Panc1 (cell line): ENCODE results near the gene ACLY. TPM values are rescaled to one million over a fixed set of nuclear protein-coding genes. Genes with fewer than 3 reads are reported as not detected.

Experiments
- ATAC-seq: fragments of 200-7000 bp; cut with Tn5 transposase; 2 replicates; pipeline ENCODE4 v1.9.1; 2020; ENCODE audit warnings: mild to moderate bottlenecking, moderate library complexity
- BruUV-seq: library from RNA; stranded (reverse); fragments of 400-500 nt; replicated peaks from 2 replicates; lab custom pipeline; 2021; lab: Mats Ljungman, UMichigan
- CTCF ChIA-PET: fragments of 300-600 bp; sonication (Branson Sonifier 250); formaldehyde crosslinking; loops from one replicate; lab custom pipeline; 2022; ENCODE audit warnings: antibody characterized with exemption; lab: Charles Lee
- POLR2A ChIA-PET: fragments of 300-600 bp; sonication (Branson Sonifier 250); formaldehyde crosslinking; loops from one replicate; lab custom pipeline; 2022; ENCODE audit warnings: antibody characterized with exemption; lab: Charles Lee
- DNase-seq: peaks from one replicate; pipeline ENCODE4 v3.0.0-alpha.2; 2010; ENCODE audit warnings: low read depth, low spot score
- H3K27ac ChIP-seq: 2 replicates; pipeline ENCODE4 v1.5.1; 2011; ENCODE audit warnings: mild to moderate bottlenecking, low read length, inconsistent platforms
- H3K27me3 ChIP-seq: fragments of 200-500 bp; sonication (Bioruptor generic); 2 replicates; pipeline ENCODE4 v1.6.0; 2014; ENCODE audit warnings: low read length, inconsistent platforms; ENCODE audit not compliant: control insufficient read depth, insufficient read depth
- H3K36me3 ChIP-seq: fragments of 200-500 bp; sonication (Bioruptor generic); 2 replicates; pipeline ENCODE4 v1.5.1; 2014; ENCODE audit warnings: inconsistent platforms, mild to moderate bottlenecking, low read length, moderate library complexity; ENCODE audit not compliant: control insufficient read depth, insufficient read depth
- H3K4me1 ChIP-seq: 2 replicates; pipeline ENCODE4 v1.5.1; 2011; ENCODE audit warnings: inconsistent platforms, mild to moderate bottlenecking, low read length, moderate library complexity; ENCODE audit not compliant: control insufficient read depth, insufficient read depth
- H3K4me3 ChIP-seq, 2 experiments: 2 replicates each; pipeline ENCODE4 v1.5.1; 2011 to 2012; ENCODE audit warnings: low read depth in 2 of 2, low read length in 2 of 2, mild to moderate bottlenecking in 2 of 2, inconsistent platforms in 1 of 2, moderate library complexity in 1 of 2
- H3K9me3 ChIP-seq: fragments of 200-500 bp; sonication (Bioruptor generic); 2 replicates; pipeline ENCODE4 v1.5.1; 2014; ENCODE audit warnings: low read depth, mild to moderate bottlenecking, inconsistent platforms, low read length, moderate library complexity; ENCODE audit not compliant: control insufficient read depth, insufficient read depth
- POLR2AphosphoS5 ChIP-seq: IDR thresholded peaks from 2 replicates; pipeline ENCODE4 v1.6.1; 2012; ENCODE audit warnings: mild to moderate bottlenecking, low read depth, low read length, moderate library complexity
- SIN3A ChIP-seq: IDR thresholded peaks from 2 replicates; pipeline ENCODE4 v1.6.1; 2012; ENCODE audit warnings: low read depth, mild to moderate bottlenecking, low read length, moderate library complexity, borderline replicate concordance; ENCODE audit not compliant: insufficient read depth
- TCF7L2 ChIP-seq: IDR thresholded peaks from 2 replicates; pipeline ENCODE4 v1.6.1; 2011; ENCODE audit warnings: mild to moderate bottlenecking, low read depth, low read length, inconsistent platforms
- in situ Hi-C: cut with HindIII; loops from 2 replicates; pipeline ENCODE4 v1.10.0; 2016; ENCODE audit warnings: low sequenced_read_pairs, low pct_unique_long_range_greater_than_20kb
- intact Hi-C: fragments of 100-400 bp; cut with micrococcal nuclease; formaldehyde crosslinking; loops from one replicate; pipeline ENCODE4 v1.10.0; 2022; ENCODE audit not compliant: unreplicated experiment
- total RNA-seq: library from RNA; stranded (reverse); gene quantifications from one replicate; pipeline ENCODE4 v1.2.1, GENCODE V29; 2021; ENCODE audit not compliant: unreplicated experiment
- TF ChIP-seq, protein P1 (sequence below), 2 experiments: IDR thresholded peaks; 2 replicates each; pipeline ENCODE4 v1.6.1; 2011 to 2012; ENCODE audit warnings: low read depth in 2 of 2, control low read depth in 1 of 2, low read length in 1 of 2, mild to moderate bottlenecking in 1 of 2, moderate library complexity in 1 of 2; ENCODE audit not compliant: insufficient read depth in 1 of 2
- TF ChIP-seq, protein P2 (sequence below): fragments of 450-650 bp; IDR thresholded peaks from 2 replicates; pipeline ENCODE4 v1.5.1; 2017; ENCODE audit warnings: mild to moderate bottlenecking

The ACLY gene
- total RNA-seq, 1 experiment from 2014 or later = 225 TPM

DNA sequence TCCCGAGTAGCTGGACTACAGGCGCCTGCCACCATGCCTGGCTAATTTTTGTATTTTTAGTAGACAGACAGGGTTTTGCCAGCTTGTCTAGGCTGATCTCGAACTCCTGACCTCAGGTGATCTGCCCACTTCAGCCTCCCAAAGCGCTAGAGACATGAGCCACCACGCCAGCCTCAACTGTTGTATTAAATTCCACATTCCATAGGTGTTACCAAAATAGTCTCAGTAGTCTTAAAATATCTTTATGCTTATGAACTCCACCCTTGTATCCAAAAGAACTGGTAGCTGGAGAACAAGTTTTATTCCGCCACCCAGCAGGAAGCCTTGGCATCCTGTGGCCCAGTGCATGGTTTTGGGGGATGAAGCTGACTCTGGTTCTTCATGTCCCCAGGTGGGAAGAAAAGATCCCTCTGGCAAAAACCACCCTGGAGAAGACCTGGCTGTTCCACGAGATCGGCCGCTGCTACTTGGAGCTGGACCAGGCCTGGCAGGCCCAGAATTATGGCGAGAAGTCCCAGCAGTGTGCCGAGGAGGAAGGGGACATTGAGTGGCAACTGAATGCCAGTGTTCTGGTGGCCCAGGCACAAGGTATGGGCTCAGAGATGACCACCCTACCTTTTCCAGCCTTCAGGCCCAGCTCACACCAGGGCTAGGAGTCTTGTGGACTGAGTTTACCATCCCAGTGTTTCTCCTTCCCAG is 30.2 kb upstream of the ACLY start:
- DNase-seq (no peak), ATAC-seq (no peak)
- Histone ChIP-seq H3K4me1 (no peaks in the 10 kb centered on the region), H3K4me3 (no peak overlapping the region), H3K9me3 (no peaks in the 10 kb centered on the region), H3K36me3 (no peaks in the 10 kb centered on the region), H3K27me3 (no peaks in the 10 kb centered on the region), H3K27ac (no peak overlapping the region)
- BruUV-seq = no TSS peak
- in situ Hi-C loops (no loop called here), intact Hi-C loops (no loop called here)
- CTCF ChIA-PET = interaction anchor here (0.5 kb wide), 1 partner anchor 15 kb away, joined by 3 read pairs; no protein-coding TSS in a partner anchor
- TF ChIP-seq, protein P1, sequence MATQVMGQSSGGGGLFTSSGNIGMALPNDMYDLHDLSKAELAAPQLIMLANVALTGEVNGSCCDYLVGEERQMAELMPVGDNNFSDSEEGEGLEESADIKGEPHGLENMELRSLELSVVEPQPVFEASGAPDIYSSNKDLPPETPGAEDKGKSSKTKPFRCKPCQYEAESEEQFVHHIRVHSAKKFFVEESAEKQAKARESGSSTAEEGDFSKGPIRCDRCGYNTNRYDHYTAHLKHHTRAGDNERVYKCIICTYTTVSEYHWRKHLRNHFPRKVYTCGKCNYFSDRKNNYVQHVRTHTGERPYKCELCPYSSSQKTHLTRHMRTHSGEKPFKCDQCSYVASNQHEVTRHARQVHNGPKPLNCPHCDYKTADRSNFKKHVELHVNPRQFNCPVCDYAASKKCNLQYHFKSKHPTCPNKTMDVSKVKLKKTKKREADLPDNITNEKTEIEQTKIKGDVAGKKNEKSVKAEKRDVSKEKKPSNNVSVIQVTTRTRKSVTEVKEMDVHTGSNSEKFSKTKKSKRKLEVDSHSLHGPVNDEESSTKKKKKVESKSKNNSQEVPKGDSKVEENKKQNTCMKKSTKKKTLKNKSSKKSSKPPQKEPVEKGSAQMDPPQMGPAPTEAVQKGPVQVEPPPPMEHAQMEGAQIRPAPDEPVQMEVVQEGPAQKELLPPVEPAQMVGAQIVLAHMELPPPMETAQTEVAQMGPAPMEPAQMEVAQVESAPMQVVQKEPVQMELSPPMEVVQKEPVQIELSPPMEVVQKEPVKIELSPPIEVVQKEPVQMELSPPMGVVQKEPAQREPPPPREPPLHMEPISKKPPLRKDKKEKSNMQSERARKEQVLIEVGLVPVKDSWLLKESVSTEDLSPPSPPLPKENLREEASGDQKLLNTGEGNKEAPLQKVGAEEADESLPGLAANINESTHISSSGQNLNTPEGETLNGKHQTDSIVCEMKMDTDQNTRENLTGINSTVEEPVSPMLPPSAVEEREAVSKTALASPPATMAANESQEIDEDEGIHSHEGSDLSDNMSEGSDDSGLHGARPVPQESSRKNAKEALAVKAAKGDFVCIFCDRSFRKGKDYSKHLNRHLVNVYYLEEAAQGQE (IDR thresholded peaks at IDR 0.05; ENCODE audit: insufficient read depth in 1 of 2, low read depth in 2 of 2, low read length in 1 of 2) = no peak
- TF ChIP-seq TCF7L2 (no peak), POLR2AphosphoS5 (no peak), SIN3A (no peak)
- TF ChIP-seq, protein P2, sequence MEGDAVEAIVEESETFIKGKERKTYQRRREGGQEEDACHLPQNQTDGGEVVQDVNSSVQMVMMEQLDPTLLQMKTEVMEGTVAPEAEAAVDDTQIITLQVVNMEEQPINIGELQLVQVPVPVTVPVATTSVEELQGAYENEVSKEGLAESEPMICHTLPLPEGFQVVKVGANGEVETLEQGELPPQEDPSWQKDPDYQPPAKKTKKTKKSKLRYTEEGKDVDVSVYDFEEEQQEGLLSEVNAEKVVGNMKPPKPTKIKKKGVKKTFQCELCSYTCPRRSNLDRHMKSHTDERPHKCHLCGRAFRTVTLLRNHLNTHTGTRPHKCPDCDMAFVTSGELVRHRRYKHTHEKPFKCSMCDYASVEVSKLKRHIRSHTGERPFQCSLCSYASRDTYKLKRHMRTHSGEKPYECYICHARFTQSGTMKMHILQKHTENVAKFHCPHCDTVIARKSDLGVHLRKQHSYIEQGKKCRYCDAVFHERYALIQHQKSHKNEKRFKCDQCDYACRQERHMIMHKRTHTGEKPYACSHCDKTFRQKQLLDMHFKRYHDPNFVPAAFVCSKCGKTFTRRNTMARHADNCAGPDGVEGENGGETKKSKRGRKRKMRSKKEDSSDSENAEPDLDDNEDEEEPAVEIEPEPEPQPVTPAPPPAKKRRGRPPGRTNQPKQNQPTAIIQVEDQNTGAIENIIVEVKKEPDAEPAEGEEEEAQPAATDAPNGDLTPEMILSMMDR = no peak
- POLR2A ChIA-PET = interaction anchor here (0.5 kb wide), 1 partner anchor 29 kb away, joined by 5 read pairs; no protein-coding TSS in a partner anchor

GRCh38 chr17:41944943-41945342 is 26.2 kb upstream of the ACLY start:
- Histone ChIP-seq H3K9me3 (no peaks in the 10 kb centered on the region), H3K27ac (no peak overlapping the region), H3K4me3 (no peak overlapping the region), H3K4me1 (no peaks in the 10 kb centered on the region), H3K36me3 (no peaks in the 10 kb centered on the region), H3K27me3 (no peaks in the 10 kb centered on the region)
- ChIA-PET CTCF (no interaction called here), POLR2A (interaction anchor here (0.7 kb wide), 1 partner anchor 19 kb away, joined by 3 read pairs; no protein-coding TSS in a partner anchor)
- BruUV-seq = no TSS peak
- intact Hi-C loops (no loop called here), in situ Hi-C loops (no loop called here)
- ATAC-seq (no peak), DNase-seq (no peak)
- TF ChIP-seq POLR2AphosphoS5 = no peak
- TF ChIP-seq, protein P2 = no peak
